ENCODE results near the gene FOXN3.

FOXN3 gene

DNA sequence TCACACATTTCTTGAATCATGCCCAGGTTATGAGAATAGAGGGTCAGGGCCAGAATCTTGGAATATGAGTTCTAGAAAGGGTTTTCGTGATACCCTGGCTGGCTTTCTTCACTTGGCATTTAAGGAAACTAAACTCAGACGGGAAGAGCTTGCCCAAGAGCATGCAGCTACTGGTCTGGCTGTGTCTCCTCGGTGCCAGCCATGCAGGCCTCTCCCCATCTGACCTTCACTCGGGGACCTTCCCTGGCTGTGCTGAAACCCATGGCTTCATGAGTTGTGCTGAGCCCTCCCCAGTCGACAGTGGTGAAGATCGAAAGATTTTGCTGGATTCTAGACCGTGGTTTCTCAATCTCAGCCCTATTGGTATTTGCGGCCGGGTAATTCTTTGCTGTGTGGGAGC, 38.0 kb downstream of the FOXN3 start:
- TF ChIP-seq, protein P1, sequence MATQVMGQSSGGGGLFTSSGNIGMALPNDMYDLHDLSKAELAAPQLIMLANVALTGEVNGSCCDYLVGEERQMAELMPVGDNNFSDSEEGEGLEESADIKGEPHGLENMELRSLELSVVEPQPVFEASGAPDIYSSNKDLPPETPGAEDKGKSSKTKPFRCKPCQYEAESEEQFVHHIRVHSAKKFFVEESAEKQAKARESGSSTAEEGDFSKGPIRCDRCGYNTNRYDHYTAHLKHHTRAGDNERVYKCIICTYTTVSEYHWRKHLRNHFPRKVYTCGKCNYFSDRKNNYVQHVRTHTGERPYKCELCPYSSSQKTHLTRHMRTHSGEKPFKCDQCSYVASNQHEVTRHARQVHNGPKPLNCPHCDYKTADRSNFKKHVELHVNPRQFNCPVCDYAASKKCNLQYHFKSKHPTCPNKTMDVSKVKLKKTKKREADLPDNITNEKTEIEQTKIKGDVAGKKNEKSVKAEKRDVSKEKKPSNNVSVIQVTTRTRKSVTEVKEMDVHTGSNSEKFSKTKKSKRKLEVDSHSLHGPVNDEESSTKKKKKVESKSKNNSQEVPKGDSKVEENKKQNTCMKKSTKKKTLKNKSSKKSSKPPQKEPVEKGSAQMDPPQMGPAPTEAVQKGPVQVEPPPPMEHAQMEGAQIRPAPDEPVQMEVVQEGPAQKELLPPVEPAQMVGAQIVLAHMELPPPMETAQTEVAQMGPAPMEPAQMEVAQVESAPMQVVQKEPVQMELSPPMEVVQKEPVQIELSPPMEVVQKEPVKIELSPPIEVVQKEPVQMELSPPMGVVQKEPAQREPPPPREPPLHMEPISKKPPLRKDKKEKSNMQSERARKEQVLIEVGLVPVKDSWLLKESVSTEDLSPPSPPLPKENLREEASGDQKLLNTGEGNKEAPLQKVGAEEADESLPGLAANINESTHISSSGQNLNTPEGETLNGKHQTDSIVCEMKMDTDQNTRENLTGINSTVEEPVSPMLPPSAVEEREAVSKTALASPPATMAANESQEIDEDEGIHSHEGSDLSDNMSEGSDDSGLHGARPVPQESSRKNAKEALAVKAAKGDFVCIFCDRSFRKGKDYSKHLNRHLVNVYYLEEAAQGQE (IDR thresholded peaks at IDR 0.05; ENCODE audit: insufficient replicate concordance, low read depth) = no peak
- TF ChIP-seq, protein P2, sequence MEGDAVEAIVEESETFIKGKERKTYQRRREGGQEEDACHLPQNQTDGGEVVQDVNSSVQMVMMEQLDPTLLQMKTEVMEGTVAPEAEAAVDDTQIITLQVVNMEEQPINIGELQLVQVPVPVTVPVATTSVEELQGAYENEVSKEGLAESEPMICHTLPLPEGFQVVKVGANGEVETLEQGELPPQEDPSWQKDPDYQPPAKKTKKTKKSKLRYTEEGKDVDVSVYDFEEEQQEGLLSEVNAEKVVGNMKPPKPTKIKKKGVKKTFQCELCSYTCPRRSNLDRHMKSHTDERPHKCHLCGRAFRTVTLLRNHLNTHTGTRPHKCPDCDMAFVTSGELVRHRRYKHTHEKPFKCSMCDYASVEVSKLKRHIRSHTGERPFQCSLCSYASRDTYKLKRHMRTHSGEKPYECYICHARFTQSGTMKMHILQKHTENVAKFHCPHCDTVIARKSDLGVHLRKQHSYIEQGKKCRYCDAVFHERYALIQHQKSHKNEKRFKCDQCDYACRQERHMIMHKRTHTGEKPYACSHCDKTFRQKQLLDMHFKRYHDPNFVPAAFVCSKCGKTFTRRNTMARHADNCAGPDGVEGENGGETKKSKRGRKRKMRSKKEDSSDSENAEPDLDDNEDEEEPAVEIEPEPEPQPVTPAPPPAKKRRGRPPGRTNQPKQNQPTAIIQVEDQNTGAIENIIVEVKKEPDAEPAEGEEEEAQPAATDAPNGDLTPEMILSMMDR (IDR thresholded peaks at IDR 0.05; ENCODE audit: insufficient read depth, low read length) = no peak
- no peak for TF ChIP-seq GABPA (IDR thresholded peaks at IDR 0.05; ENCODE audit: low read depth)
- TF ChIP-seq SPI1 (IDR thresholded peaks at IDR 0.05; ENCODE audit: borderline replicate concordance, low read depth) = no peak
- TF ChIP-seq POLR2AphosphoS5 (IDR thresholded peaks at IDR 0.05; ENCODE audit: low read depth) = no peak
- no peak overlapping the region for H3K4me3 ChIP-seq (replicated peaks; ENCODE audit: insufficient read depth, low read length)
- no peak overlapping the region for H3K27ac ChIP-seq (replicated peaks)
- no peak for DNase-seq (ENCODE audit: low read depth in 1 of 2, low spot score in 1 of 2)
- no peaks in the 10 kb centered on the region for H3K27me3 ChIP-seq (ENCODE audit: insufficient read depth, poor library complexity, severe bottlenecking)

DNA sequence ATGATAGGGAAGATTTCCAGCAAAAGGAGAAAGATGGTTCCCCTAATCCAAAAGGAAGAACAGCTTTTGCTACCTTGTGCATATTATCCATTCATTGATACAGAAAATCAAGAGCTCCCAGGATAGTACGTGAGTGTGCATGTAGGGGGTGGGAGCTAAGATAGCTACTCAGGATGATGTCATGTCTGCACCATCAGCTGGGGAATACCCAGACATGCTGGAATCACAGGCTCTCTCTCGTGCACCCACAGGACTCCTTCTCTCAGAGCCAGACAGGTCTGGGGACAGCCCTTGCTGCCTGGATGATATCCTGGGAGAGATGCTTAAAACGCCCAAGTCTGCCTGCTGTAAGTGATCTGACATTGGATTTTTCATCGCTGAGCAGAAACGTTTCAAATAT, 38.9 kb downstream of the FOXN3 start:
- TF ChIP-seq SPI1 (IDR thresholded peaks at IDR 0.05; ENCODE audit: borderline replicate concordance, low read depth) = no peak
- no peak for TF ChIP-seq GABPA (IDR thresholded peaks at IDR 0.05; ENCODE audit: low read depth)
- TF ChIP-seq, protein P2 (IDR thresholded peaks at IDR 0.05; ENCODE audit: insufficient read depth, low read length) = no peak
- TF ChIP-seq, protein P1 (IDR thresholded peaks at IDR 0.05; ENCODE audit: insufficient replicate concordance, low read depth) = no peak
- TF ChIP-seq POLR2AphosphoS5 (IDR thresholded peaks at IDR 0.05; ENCODE audit: low read depth) = no peak
- Histone ChIP-seq H3K27ac (replicated peaks) (no peak overlapping the region), H3K27me3 (ENCODE audit: insufficient read depth, poor library complexity, severe bottlenecking) (no peaks in the 10 kb centered on the region), H3K4me3 (replicated peaks; ENCODE audit: insufficient read depth, low read length) (no peak overlapping the region)
- no peak for DNase-seq (ENCODE audit: low read depth in 1 of 2, low spot score in 1 of 2)

DNA sequence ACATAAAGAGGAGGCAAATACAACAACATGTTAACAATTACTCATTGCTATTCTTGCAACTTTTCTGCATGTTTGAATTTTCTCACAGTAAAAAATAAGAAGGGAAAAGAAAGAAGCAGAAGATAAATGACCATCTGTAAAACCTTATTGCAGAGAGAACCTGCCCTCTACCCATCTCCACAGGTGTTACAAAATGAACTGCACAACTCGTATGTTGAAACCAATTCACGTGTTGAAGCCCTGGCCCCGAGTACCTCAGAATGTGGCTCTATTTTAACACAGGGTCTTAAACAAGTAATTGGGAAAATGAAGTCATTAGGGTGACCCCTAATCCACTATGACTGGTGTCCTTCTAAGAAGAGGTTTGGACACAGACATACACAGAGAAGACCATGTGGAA, 39.5 kb downstream of the FOXN3 start:
- H3K4me3 ChIP-seq (replicated peaks; ENCODE audit: insufficient read depth, low read length) = no peak overlapping the region
- H3K27ac ChIP-seq (replicated peaks) = no peak overlapping the region
- TF ChIP-seq GABPA (IDR thresholded peaks at IDR 0.05; ENCODE audit: low read depth) = no peak
- TF ChIP-seq POLR2AphosphoS5 (IDR thresholded peaks at IDR 0.05; ENCODE audit: low read depth) = no peak
- TF ChIP-seq, protein P2 (IDR thresholded peaks at IDR 0.05; ENCODE audit: insufficient read depth, low read length) = no peak
- TF ChIP-seq, protein P1 (IDR thresholded peaks at IDR 0.05; ENCODE audit: insufficient replicate concordance, low read depth) = no peak
- no peak for TF ChIP-seq SPI1 (IDR thresholded peaks at IDR 0.05; ENCODE audit: borderline replicate concordance, low read depth)
- H3K27me3 ChIP-seq (ENCODE audit: insufficient read depth, poor library complexity, severe bottlenecking) = no peaks in the 10 kb centered on the region
- DNase-seq (ENCODE audit: low read depth in 1 of 2, low spot score in 1 of 2) = no peak

Data from HL-60 (cell line).